Common myeloid progenitor, CD34-positive (primary cell): ENCODE data around the gene DEPDC1.

Source experiments
- CTCF ChIA-PET: fragments of 350-600 bp; sonication (Branson Sonifier 250); formaldehyde crosslinking; loops from one replicate; lab custom pipeline; 2021; ENCODE audit warnings: antibody characterized with exemption; lab: Charles Lee
- POLR2A ChIA-PET: fragments of 350-600 bp; sonication (Branson Sonifier 250); formaldehyde crosslinking; loops from one replicate; lab custom pipeline; 2021; ENCODE audit warnings: antibody characterized with exemption; lab: Charles Lee
- DNase-seq, 3 donors: peaks; one replicate each; pipeline versions ENCODE4 v3.0.0 to v3.0.0-alpha.2; 2013
- H3K27ac ChIP-seq, 2 experiments: 1 replicate in 1 of 2; 2 replicates in 1 of 2; pipeline ENCODE4 v1.7.0; 2013; ENCODE audit warnings: inconsistent platforms in 2 of 2, low read length in 2 of 2, mild to moderate bottlenecking in 2 of 2, low read depth in 1 of 2, moderate library complexity in 1 of 2; ENCODE audit not compliant: severe bottlenecking in 2 of 2, insufficient read depth in 1 of 2, poor library complexity in 1 of 2
- H3K27me3 ChIP-seq, 5 experiments: replicated peaks in 2 of 5; 1 replicate in 3 of 5; 2 replicates in 2 of 5; pipeline versions ENCODE4 v1.6.1 to v1.7.0; 2013; ENCODE audit warnings: low read length in 4 of 5, mild to moderate bottlenecking in 2 of 5, moderate library complexity in 2 of 5, inconsistent platforms in 1 of 5; ENCODE audit not compliant: insufficient read depth in 5 of 5, control insufficient read depth in 4 of 5
- H3K36me3 ChIP-seq, 4 experiments: 1 replicate in 2 of 4; 2 replicates in 2 of 4; pipeline versions ENCODE4 v1.6.1 to v1.7.0; 2013; ENCODE audit warnings: low read length in 3 of 4, control low read depth in 1 of 4, mild to moderate bottlenecking in 1 of 4; ENCODE audit not compliant: control insufficient read depth in 4 of 4, insufficient read depth in 4 of 4
- H3K4me1 ChIP-seq, 4 experiments: 1 replicate in 3 of 4; 2 replicates in 1 of 4; pipeline versions ENCODE4 v1.6.1 to v1.7.1; 2013; ENCODE audit warnings: low read length in 3 of 4, mild to moderate bottlenecking in 3 of 4, control low read depth in 1 of 4, inconsistent platforms in 1 of 4, moderate library complexity in 1 of 4; ENCODE audit not compliant: control insufficient read depth in 4 of 4, insufficient read depth in 4 of 4; ENCODE audit errors: control extremely low read depth in 1 of 4
- H3K4me3 ChIP-seq, 7 experiments: 1 replicate in 4 of 7; 2 replicates in 3 of 7; pipeline versions ENCODE4 v1.5.1 to v1.7.0; 2013; ENCODE audit warnings: mild to moderate bottlenecking in 7 of 7, low read length in 6 of 7, moderate library complexity in 6 of 7, inconsistent platforms in 2 of 7, low read depth in 2 of 7, control low read depth in 1 of 7; ENCODE audit not compliant: insufficient read depth in 4 of 7, control insufficient read depth in 1 of 7; ENCODE audit errors: extremely low read depth in 1 of 7
- H3K9me3 ChIP-seq, 5 experiments: 1 replicate in 4 of 5; 2 replicates in 1 of 5; pipeline versions ENCODE4 v1.6.1 to v1.7.1; 2013; ENCODE audit warnings: low read length in 4 of 5, mild to moderate bottlenecking in 2 of 5, inconsistent platforms in 1 of 5, low read depth in 1 of 5, moderate library complexity in 1 of 5; ENCODE audit not compliant: control insufficient read depth in 4 of 5, insufficient read depth in 2 of 5; ENCODE audit errors: control extremely low read depth in 1 of 5
- WGBS: methylation state at CpG from one replicate; pipeline ENCODE4 v1.1.5; 2013; ENCODE audit not compliant: insufficient coverage; 5-methylcytosine and 5-hydroxymethylcytosine counted together

Gene DEPDC1

GRCh38 chr1:68442822-68443556, 53.9 kb downstream of the DEPDC1 start:
- Histone ChIP-seq H3K4me1 (no peaks in the 10 kb centered on the region), H3K27ac (no peak overlapping the region), H3K27me3 (peaks cover 0 to 2% (median 0%) of the 10 kb centered on the region in 5 experiments), H3K4me3 (no peak overlapping the region), H3K9me3 (no peaks in the 10 kb centered on the region), H3K36me3 (no peaks in the 10 kb centered on the region)
- peak; percentile 29 to 53 (median 50) for DNase-seq
- ChIA-PET CTCF (interaction anchor here (0.7 to 2.1 kb wide), 13 partner anchors 10 to 590 kb away, joined by 3 to 19 read pairs (median 4); no protein-coding TSS in a partner anchor), POLR2A (no interaction called here)
- WGBS = 100% methylated on average over 2 of the region's 5 CpGs

- Histone ChIP-seq H3K4me3 (no peak overlapping the region), H3K9me3 (no peaks in the 10 kb centered on the region), H3K27ac (no peak overlapping the region), H3K36me3 (no peaks in the 10 kb centered on the region), H3K27me3 (peaks cover 0 to 2% (median 0%) of the 10 kb centered on the region in 5 experiments), H3K4me1 (no peaks in the 10 kb centered on the region)
- WGBS = 95% methylated on average over 4 of the region's 4 CpGs
- ChIA-PET POLR2A (no interaction called here), CTCF (interaction anchor here (0.9 to 2.1 kb wide), 6 partner anchors 15 to 329 kb away, joined by 3 to 19 read pairs (median 4); no protein-coding TSS in a partner anchor)
- DNase-seq = no peak
Measured at GRCh38 chr1:68442006-68442405, 54.9 kb downstream of the DEPDC1 start.

GRCh38 chr1:68438310-68438709, 58.6 kb downstream of the DEPDC1 start:
- ChIA-PET CTCF (no interaction called here), POLR2A (no interaction called here)
- H3K36me3 ChIP-seq = no peaks in the 10 kb centered on the region
- WGBS = 80% methylated on average over 3 of the region's 3 CpGs
- no peak overlapping the region for H3K27ac ChIP-seq
- DNase-seq = no peak
- no peaks in the 10 kb centered on the region for H3K9me3 ChIP-seq
- H3K27me3 ChIP-seq = peaks cover 0 to 2% (median 0%) of the 10 kb centered on the region in 5 experiments
- H3K4me3 ChIP-seq = no peak overlapping the region
- no peaks in the 10 kb centered on the region for H3K4me1 ChIP-seq

- POLR2A ChIA-PET = no interaction called here
- CTCF ChIA-PET = interaction anchor here (0.9 to 1.0 kb wide), 2 partner anchors 29 to 313 kb away, joined by 3 read pairs; no protein-coding TSS in a partner anchor
- DNase-seq = no peak
- H3K27me3 ChIP-seq = no peaks in the 10 kb centered on the region
- no peaks in the 10 kb centered on the region for H3K9me3 ChIP-seq
- 96% methylated on average over 2 of the region's 2 CpGs for WGBS
- H3K36me3 ChIP-seq = no peaks in the 10 kb centered on the region
- no peak overlapping the region for H3K27ac ChIP-seq
- H3K4me3 ChIP-seq = no peak overlapping the region
- no peaks in the 10 kb centered on the region for H3K4me1 ChIP-seq
Measured at GRCh38 chr1:68433395-68433794, 63.5 kb downstream of the DEPDC1 start.

GRCh38 chr1:68431076-68431475, 65.8 kb downstream of the DEPDC1 start:
- no peaks in the 10 kb centered on the region for H3K27me3 ChIP-seq
- CTCF ChIA-PET = no interaction called here

GRCh38 chr1:68429233-68429808, 67.6 kb downstream of the DEPDC1 start:
- no peaks in the 10 kb centered on the region for H3K27me3 ChIP-seq
- no peak for DNase-seq
- no peaks in the 10 kb centered on the region for H3K36me3 ChIP-seq
- 83% methylated on average over 2 of the region's 4 CpGs for WGBS
- H3K4me1 ChIP-seq = no peaks in the 10 kb centered on the region
- ChIA-PET CTCF (no interaction called here), POLR2A (no interaction called here)
- no peaks in the 10 kb centered on the region for H3K9me3 ChIP-seq
- H3K4me3 ChIP-seq = no peak overlapping the region
- H3K27ac ChIP-seq = no peak overlapping the region

More at GRCh38 chr1:68431076-68431475, 65.8 kb downstream of the DEPDC1 start:
- POLR2A ChIA-PET = no interaction called here
- WGBS = 83% methylated on average over 3 of the region's 3 CpGs
- H3K27ac ChIP-seq = no peak overlapping the region
- no peaks in the 10 kb centered on the region for H3K9me3 ChIP-seq
- H3K4me1 ChIP-seq = no peaks in the 10 kb centered on the region
- no peaks in the 10 kb centered on the region for H3K36me3 ChIP-seq
- no peak overlapping the region for H3K4me3 ChIP-seq
- DNase-seq = no peak

- H3K27ac ChIP-seq = no peak overlapping the region
- H3K9me3 ChIP-seq = peaks cover 0 to 1% (median 0%) of the 10 kb centered on the region in 5 experiments
- H3K36me3 ChIP-seq = no peaks in the 10 kb centered on the region
- no peaks in the 10 kb centered on the region for H3K4me1 ChIP-seq
- POLR2A ChIA-PET = no interaction called here
- peaks cover 0 to 3% (median 0%) of the 10 kb centered on the region in 5 experiments for H3K27me3 ChIP-seq
- no peak overlapping the region for H3K4me3 ChIP-seq
- DNase-seq = no peak
- CTCF ChIA-PET = no interaction called here
- WGBS = 100% methylated on average over 1 of the region's 2 CpGs
Measured at GRCh38 chr1:68426594-68426993, 70.3 kb downstream of the DEPDC1 start.
